Tongue (tissue), 2 donors: ENCODE data around the gene SPECC1. TPM values are rescaled to one million over a fixed set of nuclear protein-coding genes. Genes with fewer than 3 reads are reported as not detected.
"Not testable (repeated sequence)": the region's sequence is repeated elsewhere in the genome, so short reads cannot be mapped to it uniquely, and the experiment has no call there.

Experiments used
- DNase-seq: peaks from one replicate; pipeline ENCODE4 v3.0.0-alpha.2; 2015
- total RNA-seq: library from RNA; depleted of rRNA; stranded (reverse); fragments of >200 nt; gene quantifications from one replicate; pipeline ENCODE4 v1.2.3, GENCODE V29; 2014

SPECC1 gene
- total RNA-seq, 1 donor from 2014 or later, result 23.1 TPM

- no peak for DNase-seq
These were observed 62.9 kb downstream of the SPECC1 start for GRCh38 chr17:20071824-20072691.

DNA sequence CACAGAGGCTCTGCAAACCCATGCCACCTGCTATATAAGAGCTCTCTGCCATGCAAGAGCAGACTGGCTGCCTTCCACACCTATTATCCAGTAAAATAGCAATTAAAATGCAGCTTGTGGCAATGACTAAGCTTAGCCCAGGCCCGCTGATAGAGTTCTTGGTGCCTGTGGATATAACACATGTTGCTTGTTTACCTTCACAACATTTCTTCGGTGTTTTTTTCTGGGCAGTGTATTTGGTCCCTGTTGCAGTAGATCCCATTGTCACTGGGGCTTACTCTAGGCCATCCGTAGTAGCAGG, 63.5 kb downstream of the SPECC1 start:
- no peak for DNase-seq

GRCh38 chr17:20073055-20073979, 64.2 kb downstream of the SPECC1 start:
- DNase-seq, result no peak

GRCh38 chr17:20074001-20074400, 64.8 kb downstream of the SPECC1 start:
- no peak for DNase-seq

DNA sequence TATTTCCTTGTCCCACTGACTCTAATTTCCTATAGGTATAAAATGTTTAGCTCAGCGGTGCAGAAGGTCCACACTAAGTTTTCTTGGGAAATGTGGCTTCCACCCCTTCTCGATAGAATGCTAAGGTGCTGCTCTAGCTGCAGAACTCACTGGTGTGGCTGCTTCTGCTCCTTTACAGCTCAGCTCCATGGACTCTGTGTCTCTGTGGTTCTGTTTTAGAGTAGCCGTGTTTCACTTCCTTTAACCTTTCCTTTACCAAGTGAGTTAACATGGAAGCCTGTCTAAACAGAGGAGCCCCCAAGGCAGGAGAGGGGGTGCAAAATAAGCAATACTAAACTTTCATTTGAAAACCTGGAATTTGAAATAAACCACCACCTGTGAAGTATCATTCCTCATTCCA, 65.3 kb downstream of the SPECC1 start:
- no peak for DNase-seq

GRCh38 chr17:20076137-20076536, 67.0 kb downstream of the SPECC1 start:
- not testable (repeated sequence) for DNase-seq

DNA sequence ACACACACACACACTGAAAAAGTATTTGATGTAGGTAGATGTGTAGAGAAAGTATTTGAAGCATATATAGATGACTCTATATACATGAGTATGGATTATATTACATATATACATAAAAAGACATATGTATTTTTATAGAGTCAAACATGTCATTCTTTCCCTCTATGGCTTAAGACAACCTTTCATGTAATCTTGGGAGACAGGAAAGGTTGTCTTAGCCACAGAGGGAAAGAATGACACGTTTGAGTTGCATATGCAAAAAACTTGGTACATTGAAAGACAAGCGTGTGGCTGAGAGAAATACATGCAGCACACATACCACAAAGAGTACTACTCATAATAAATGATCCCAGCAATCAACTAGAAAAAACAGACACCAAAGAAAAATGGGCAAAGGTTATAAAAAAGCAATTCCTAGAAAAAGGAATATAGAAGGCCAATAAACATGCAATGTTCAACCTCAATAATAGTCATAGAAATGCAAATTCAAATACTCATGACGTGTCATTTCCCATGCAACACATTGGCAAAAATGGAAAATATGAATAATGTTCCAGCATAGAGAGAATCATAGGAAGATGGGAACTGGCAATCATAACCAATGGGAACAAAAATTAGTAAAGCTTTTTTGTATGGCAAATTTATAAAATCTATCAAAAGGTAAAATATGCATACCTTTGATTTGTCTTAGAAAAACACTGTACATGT, 69.0 kb downstream of the SPECC1 start:
- DNase-seq, result no peak

- no peak for DNase-seq
These were observed 71.4 kb downstream of the SPECC1 start for GRCh38 chr17:20080513-20080912.

DNA sequence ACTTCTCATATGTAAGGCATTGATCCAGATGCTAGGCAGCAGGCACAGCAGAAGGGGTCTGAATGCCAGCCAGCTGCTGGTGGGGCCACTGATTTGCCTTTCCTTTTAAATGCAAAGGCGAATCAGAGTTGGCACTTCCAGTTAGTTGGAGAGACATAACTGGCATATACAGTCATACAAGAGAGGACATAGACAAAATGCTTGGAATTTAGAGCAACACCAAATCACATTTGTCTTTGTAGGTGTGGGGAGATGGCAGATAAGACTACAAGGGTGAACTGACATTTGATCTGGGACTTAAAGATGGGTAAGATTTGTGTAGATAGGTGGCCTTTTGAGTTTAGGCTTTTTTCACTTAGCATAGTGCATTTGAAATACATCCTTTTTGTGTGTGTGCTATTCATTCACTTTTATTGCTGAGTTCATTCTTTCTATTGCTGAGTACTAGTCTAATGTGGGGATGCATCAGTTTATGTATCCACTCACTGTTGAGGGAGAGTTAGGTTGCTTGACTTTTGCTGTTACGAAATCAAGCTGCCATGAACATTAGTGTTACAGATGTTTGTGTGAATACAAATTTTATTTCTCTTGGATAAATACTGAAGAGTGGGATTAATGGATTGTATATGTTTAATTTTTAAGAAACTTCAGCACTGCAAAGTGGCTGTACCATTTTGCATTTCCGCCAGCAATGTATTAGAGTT, 74.1 kb downstream of the SPECC1 start:
- no peak for DNase-seq

DNA sequence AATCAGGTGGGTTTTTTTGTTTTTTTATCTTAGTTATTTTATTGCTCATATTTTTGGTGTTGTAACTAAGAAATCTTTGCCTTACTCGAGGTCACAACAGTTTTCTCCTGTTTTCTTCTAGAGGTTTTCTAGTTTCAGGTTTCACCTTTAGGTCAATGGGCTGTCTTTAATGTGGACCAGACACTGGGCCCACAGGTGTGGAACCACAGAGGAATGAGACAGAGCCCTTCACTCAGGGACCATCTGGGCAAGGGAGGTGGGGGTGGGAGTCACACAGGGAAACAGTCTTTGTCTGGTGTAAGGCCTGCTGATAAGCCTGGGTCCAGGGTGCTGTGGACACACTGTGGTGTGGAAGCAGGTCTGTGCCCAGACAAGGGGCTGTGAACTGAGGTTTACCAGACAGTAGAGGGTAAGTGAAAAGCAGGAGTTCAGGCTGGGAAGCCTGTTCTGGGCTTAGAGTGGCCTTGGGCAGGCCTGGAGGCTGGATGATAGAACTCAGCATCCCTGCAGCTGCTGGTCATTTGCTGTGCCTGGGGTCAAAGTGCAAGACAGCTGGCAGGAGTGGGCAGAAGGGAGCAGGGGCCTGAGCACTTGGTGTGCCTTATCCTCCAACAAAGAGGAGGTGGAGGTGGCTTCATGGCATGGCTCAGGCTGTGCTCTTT, 75.6 kb downstream of the SPECC1 start:
- DNase-seq, result no peak

DNA sequence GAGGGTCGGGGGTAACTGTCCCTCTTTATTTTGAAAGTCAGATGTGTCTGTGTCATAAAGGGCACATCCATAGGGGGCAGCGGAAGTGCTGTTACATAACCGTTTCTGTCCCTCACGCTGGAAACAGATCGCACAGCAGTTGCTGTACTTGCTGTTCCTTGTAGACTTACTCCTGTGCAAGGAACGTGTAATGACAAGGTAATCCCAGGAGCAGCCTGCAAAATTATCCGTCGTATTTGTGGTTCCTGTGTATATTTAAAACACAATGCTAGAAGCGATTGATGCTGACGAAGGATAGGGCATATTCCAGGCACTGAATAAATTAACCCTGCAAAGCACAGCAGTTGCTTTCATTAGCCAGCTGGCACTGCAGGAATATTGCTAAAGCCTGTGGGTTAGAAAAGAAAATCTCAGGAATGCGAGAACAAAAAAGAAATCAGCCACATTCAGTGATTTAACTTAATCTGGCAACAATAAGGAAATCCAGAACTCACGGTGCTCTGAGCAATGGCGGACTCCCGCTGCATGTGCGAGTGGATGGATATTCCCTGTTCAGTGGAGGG, 76.2 kb downstream of the SPECC1 start:
- no peak for DNase-seq

DNA sequence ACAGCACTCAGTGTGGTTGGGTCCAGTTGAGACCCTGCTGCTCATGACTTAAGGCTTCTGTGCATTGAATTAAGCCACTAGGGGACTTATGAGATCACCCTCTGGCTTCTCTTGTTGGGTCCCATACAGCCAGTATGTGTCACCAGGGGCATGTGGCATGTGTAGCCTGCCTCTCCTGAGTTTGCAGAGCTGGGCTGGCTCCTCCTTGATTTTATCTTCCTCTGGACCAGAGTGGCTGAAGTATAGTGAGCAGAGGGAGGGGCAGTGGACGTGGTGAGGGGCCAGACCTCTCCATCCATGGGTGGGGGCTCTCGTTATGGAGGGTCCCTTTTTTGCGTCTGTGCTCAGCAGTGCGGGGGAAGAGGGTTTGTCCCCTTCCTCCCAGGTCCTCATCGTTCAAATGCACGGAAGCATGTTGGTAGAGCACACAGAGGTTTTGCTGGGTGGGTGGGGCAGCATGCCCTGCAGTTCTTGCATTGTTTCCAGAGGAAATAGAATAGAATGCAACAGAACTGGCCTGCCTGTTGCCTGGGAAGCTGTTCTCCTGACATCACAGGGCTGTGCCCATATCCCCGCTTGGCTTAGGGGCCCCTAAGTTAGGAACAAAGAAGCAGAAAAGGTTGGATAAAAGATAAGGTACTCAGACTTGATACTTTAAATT, 77.4 kb downstream of the SPECC1 start:
- DNase-seq, result no peak

GRCh38 chr17:20087538-20088250, 78.5 kb downstream of the SPECC1 start:
- DNase-seq, result no peak

- DNase-seq, result no peak
These were observed 80.8 kb downstream of the SPECC1 start for GRCh38 chr17:20089756-20090547.

GRCh38 chr17:20091174-20092029, 82.2 kb downstream of the SPECC1 start:
- peak; percentile 76 for DNase-seq

- peak; percentile 75 for DNase-seq
These were observed 83.2 kb downstream of the SPECC1 start for GRCh38 chr17:20092261-20092867.

DNA sequence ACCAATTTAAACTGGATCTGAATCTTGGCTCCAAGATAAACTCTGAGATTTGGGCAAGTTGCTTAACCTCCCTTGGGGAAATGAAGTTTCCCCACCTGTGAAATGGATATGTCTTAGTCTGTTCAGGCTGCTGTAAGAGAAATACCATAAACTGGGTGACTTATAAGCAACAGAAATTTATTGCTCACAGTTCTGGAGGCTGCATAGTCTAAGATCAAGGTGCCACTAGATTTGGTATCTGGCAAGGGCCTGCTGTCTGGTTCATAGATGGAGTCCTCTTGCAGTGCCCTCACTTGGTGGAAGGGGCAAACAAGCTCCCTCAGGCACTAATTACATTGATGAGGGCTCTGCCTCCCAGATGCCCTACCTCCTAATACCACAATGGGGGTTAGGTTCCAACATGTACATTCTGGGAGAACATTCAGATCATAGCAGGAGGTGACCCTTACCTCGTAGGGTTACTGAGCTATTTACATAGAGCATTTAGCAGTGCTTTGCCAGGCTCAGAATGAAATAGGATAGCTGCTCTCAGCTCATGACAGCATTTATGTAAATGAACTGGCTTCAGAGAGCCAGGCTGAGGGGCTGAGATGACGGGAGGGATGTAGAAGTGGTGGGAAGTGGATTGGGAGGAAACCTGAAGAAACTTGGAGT, 83.9 kb downstream of the SPECC1 start:
- DNase-seq, result no peak
